Left colon (tissue), 2 donors: ENCODE data around the gene CFAP107. TPM values are rescaled to one million over a fixed set of nuclear protein-coding genes. Genes with fewer than 3 reads are reported as not detected.
"Not testable (repeated sequence)": the region's sequence is repeated elsewhere in the genome, so short reads cannot be mapped to it uniquely, and the experiment has no call there.

Experiments used
- ATAC-seq: fragments of 200-7000 bp; cut with Tn5 transposase; one replicate; pipeline ENCODE4 v1.9.1; 2020; ENCODE audit warnings: mild to moderate bottlenecking, moderate library complexity
- DNase-seq, 2 donors: peaks; one replicate each; pipeline ENCODE4 v3.0.0-alpha.2; 2020
- intact Hi-C, 2 donors: fragments of 100-400 bp; cut with DNase I in 1 of 2; cut with micrococcal nuclease in 1 of 2; formaldehyde crosslinking; loops; one replicate each; pipeline versions ENCODE4 v1.11.2 to v1.14.0; 2022; cut with DNase I, micrococcal nuclease
- long read RNA-seq: library from polyadenylated mRNA; unstranded; transcript quantifications from one replicate; pipeline ENCODE4 v2.0.0, GENCODE V29; 2021
- total RNA-seq, 2 donors: library from RNA; stranded (reverse); fragmentation: NEBNext Ultra II Directional; extraction: Animal tissue kit (Norgen Biotek cat#: 25700); gene quantifications; one replicate each; pipeline ENCODE4 v1.2.1, GENCODE V29; 2021
- donor health status: DM: no; HTN: no; CAD: no.
- donor health status: DM: yes; HTN: yes; CAD: no.

CFAP107 gene
- not detected for total RNA-seq
- long read RNA-seq: 0 reads

DNA sequence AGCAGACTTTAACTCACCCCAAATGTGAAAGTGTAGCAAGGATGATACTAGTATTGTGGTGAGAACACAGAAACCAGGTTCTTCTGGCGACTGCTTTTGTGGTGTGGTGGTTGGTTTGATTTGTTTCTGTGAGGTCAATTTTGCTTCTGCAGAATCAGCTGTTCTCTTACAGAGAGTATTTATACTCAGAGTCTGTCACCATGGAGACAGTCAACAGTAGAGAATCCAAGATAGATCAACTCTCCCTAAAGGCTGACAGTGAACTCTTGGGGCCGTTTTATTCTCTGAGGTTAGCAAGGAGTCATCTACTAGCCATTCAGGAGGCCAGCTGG, at the start of gene CFAP107:
Gene CFAP107 (plus strand): TSS at position 209 of the 332 bp plus-strand sequence. CDS start 231 bp downstream, outside the sequence.
- intact Hi-C loops: no loop called here
- DNase-seq: no peak
- no peak for ATAC-seq

- no peak for ATAC-seq
- no peak for DNase-seq
- intact Hi-C loops: no loop called here
Observed at GRCh38 chr1:12696658-12697057, 49.3 kb upstream of the CFAP107 start.

DNA sequence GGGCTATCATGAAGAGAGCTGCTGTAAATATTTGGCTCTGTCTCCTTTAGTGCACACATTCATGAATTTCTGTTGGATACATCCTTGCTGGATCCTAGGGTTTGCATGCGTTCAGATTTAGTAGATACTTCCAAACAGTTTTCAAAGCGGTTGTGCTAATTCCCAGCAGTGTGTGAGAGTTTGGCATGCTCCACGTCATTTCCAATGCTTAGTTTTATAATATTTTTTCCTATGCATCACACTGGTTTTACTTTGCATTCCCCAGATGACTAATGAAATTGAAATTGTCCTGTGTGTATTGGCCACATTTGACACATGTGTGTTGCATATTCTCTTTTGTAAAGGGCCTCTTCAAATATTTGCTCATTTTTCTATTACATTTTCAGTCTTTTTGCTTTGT, 48.6 kb upstream of the CFAP107 start:
- intact Hi-C loops: no loop called here

DNA sequence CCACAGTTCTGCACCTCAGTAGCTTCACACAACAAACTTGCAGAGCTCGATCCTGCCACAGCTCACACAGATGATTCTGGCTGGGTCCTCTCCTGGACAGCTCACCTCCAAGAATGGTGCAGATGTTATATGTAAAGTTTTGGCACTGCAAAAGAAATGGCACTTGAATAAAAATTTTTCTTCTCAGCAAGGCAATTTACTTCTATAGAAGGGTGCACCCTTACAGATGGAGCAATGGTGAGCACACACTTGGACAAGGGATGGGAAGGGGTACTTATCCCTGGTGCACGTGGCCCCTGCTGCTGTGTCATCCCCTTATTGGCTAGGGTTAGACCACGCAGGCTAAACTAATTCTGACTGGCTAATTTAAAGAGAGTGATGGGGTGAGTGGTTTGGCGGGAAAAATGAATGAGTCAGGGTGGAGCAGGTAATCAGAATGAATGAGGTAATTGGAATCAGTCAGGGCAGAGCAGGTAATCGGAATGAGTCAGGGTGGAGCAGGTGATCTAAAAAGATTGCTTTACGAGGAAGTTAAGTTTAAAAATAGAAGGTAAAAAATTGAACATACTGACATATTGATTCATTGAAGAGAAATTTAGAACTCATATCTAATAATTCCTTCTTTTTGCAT, 42.1 kb upstream of the CFAP107 start:
- no peak for ATAC-seq

More for the DNA sequence above, 48.6 kb upstream of the CFAP107 start:
- DNase-seq (no peak), ATAC-seq (no peak)

DNA sequence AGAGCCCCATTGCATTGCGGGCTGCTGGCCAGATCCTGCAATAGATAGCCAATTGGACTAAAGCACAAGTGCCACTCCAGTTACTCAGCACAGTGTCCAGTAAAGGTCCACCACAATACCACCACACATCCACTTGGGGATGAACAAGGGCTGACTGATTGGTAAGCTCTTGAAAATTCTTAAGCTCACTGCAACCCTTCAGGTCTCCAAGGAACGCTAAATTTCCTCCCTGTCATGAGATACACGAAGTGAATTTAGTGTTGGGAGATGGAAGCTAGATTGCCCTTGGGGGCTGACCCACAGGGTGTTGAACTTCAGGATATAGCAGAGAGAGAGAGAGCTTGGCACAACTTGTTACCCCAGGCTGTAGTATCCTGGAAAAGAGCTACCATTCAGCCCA, 39.9 kb upstream of the CFAP107 start:
- intact Hi-C loops: no loop called here
- DNase-seq (no peak), ATAC-seq (no peak)

More for the DNA sequence above, 42.1 kb upstream of the CFAP107 start:
- DNase-seq: no peak
- intact Hi-C loops: no loop called here

DNA sequence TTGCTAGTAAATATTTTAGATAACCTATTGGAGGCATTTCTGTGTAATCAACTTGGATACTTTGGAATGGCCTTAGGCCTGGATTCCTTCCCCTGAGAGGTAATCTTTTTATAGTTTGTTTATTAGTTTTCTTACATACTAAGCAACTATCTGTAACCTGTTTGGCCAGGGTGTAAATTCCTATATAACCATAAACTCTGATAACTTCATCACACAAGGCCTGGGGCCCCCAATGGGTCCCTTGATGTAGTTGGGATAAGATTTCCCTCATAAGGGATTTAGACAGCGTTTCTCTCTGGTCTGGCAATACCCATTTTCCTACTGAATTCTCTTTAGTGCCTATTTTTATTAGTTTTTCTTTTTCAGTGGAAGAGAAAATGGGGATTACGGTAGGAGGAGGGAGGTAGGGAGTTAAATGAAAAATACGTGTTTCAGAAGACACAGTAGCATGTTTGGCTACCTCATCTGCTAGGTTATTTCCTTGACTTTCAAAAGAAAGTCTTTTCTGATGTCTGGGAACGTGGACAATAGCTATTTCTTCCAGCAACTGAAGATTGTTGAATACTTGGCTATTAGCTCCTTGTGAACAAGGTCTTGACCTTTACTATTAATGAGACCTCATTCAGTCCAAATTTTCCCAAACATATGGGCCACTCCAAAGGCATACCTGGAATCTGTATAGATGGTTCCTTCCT, 37.5 kb upstream of the CFAP107 start:
- ATAC-seq (no peak), DNase-seq (no peak)
- intact Hi-C loops: no loop called here

- intact Hi-C loops: no loop called here
- ATAC-seq (no peak), DNase-seq (no peak)
Observed at GRCh38 chr1:12709091-12709491, 36.9 kb upstream of the CFAP107 start.

- no peak for ATAC-seq
- intact Hi-C loops: no loop called here
- no peak for DNase-seq
Observed at GRCh38 chr1:12709696-12710095, 36.3 kb upstream of the CFAP107 start.

DNA sequence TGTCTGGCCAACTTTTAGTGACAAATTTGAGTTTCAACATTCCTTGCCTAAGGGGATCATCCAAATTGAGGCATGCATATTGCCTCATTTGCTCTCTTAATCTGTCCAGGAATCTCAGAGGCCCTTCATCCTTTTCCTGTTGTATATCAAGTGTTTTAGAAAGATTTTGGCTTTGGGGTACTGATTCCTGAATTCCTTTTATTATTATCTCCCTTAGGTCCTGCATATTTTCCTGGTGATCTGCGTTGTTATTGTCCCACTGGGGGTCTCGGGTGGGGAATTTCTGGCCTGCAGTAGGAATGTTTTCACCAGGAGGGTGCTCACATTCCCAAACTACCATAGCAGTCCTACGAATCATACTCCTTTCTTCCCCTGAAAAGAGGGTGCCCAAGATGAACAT, 34.5 kb upstream of the CFAP107 start:
- DNase-seq (no peak), ATAC-seq (no peak)
- intact Hi-C loops: no loop called here

- DNase-seq (no peak), ATAC-seq (no peak)
- intact Hi-C loops: no loop called here
Observed at GRCh38 chr1:12712076-12712475, 33.9 kb upstream of the CFAP107 start.

GRCh38 chr1:12712929-12713328, 33.1 kb upstream of the CFAP107 start:
- intact Hi-C loops: no loop called here
- DNase-seq: no peak
- no peak for ATAC-seq

DNA sequence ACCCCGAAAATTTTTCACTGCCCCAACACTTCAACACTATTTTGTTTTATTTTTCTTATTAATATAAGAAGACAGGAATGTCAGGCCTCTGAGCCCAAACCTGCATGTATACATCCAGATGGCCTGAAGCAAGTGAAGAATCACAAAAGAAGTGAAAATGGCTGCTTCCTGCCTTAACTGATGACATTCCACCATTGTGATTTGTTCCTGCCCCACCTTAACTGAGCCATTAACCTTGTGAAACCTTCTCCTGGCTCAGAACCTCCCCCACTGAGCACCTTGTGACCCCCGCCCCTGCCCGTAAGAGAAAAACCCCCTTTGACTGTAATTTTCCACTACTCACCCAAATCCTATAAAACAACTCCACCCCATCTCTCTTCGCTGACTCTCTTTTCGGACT, 32.3 kb upstream of the CFAP107 start:
- intact Hi-C loops, DNase-seq, ATAC-seq: not testable (repeated sequence)

- DNase-seq: no peak
- no peak for ATAC-seq
- intact Hi-C loops: no loop called here
Observed at GRCh38 chr1:12714710-12715475, 31.1 kb upstream of the CFAP107 start.

GRCh38 chr1:12715896-12716437, 30.0 kb upstream of the CFAP107 start, which contains the start of gene AADACL3:
Gene AADACL3 (plus strand): TSS chr1:12716110. CDS start chr1:12716177, 67 bp downstream.
- intact Hi-C loops: no loop called here
- no peak for ATAC-seq
- no peak for DNase-seq

- DNase-seq (no peak), ATAC-seq (no peak)
- intact Hi-C loops: no loop called here
Observed at GRCh38 chr1:12717301-12717838, 28.6 kb upstream of the CFAP107 start.

DNA sequence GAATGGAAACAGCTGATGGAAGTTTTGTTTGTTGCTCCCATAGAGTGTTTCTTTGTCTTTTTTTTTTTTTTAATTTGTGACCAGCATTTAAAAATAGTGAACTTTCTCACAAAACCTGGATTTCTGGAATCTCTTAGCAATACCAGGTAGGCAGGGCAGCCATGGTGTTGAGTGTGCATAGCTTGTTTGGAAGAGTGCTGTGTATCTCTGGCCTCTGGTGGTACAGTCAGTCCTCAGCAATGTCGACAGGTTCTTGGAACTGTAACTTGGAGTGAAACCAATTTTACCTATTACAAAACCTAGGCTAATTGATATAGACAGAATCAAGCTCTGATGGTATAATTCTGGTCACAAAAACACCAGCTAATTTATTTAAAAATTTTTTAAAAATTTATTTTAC, 23.4 kb upstream of the CFAP107 start:
- ATAC-seq: no peak
- DNase-seq: no peak
- intact Hi-C loops: no loop called here

DNA sequence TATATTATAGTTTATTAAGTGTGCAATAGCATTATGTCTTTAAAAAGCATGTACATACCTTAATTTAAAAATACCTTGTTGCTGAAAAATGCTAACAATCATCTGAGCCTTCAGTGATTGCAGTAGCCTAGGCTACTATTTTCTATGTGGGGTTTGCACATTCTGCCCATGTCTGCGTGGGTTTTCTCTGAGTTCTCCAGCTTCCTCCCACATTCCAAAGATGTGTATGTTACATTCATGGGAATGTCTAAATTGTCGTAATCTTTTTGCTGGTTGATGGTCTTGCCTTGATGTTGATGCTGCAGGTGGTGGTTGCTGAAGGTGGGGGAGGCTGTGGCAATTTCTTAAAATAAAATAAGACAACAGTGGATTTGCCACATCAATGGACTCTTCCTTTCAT, 17.6 kb upstream of the CFAP107 start:
- no peak for DNase-seq
- intact Hi-C loops: no loop called here

DNA sequence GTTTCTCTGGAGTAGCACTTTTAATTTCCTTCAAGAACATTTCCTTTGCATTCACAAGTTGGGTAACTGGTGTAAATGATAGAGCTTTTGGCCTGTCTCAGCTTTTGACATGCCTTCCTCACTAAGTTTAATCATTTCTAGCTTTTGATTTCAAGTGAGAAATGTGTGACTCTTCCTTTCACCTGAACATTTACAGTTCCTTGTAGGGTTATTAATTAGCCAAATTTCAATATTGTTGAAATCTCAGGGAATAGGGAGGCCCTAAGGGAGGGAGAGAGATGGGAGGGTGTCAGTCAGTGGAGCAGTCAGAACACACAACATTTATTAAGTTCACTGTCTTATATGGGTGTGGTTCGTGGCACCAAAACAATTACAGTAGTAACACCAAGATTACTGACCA, 15.8 kb upstream of the CFAP107 start:
- no peak for DNase-seq
- intact Hi-C loops: no loop called here

More for the DNA sequence above, 17.6 kb upstream of the CFAP107 start:
- ATAC-seq: no peak

GRCh38 chr1:12731084-12731483, 14.9 kb upstream of the CFAP107 start:
- intact Hi-C loops, ATAC-seq, DNase-seq: not testable (repeated sequence)

More for the DNA sequence above, 15.8 kb upstream of the CFAP107 start:
- ATAC-seq: no peak
